ENCODE data around the gene MLIP.

- no peak for TF ChIP-seq SUZ12 (IDR thresholded peaks at IDR 0.05; ENCODE audit: extremely low read depth, insufficient read depth, insufficient read length)
- no peak for TF ChIP-seq YY1 (IDR thresholded peaks at IDR 0.05; ENCODE audit: insufficient read depth, insufficient read length)
- no peak for TF ChIP-seq ZNF274 (IDR thresholded peaks at IDR 0.05; ENCODE audit: low read depth, low read length)
Measured at GRCh38 chr6:54094786-54095185, 16.5 kb upstream of the MLIP start.
